HEK293T (cell line): ENCODE measurements around the gene DLG2.

Experiments
- CTCF ChIA-PET: fragments of 350-600 bp; formaldehyde crosslinking; extraction: SDS; loops from one replicate; lab custom pipeline; 2021; ENCODE audit warnings: antibody characterized with exemption, inconsistent platforms; lab: Yijun Ruan, JAX
- POLR2A ChIA-PET: fragments of 350-600 bp; formaldehyde crosslinking; extraction: SDS; loops from one replicate; lab custom pipeline; 2020; ENCODE audit warnings: antibody characterized with exemption, inconsistent platforms; lab: Yijun Ruan, JAX
- DNase-seq: peaks from one replicate; pipeline ENCODE4 v3.0.0; 2012; ENCODE audit warnings: mixed read lengths; ENCODE audit errors: extremely low spot score
- ARNT ChIP-seq: fragments of 450-650 bp; IDR thresholded peaks from 2 replicates; pipeline ENCODE4 v1.6.1; 2017; ENCODE audit warnings: mild to moderate bottlenecking
- BHLHE40 ChIP-seq: fragments of 450-650 bp; IDR thresholded peaks from 2 replicates; pipeline ENCODE4 v1.6.1; 2016; ENCODE audit warnings: mild to moderate bottlenecking, moderate library complexity, borderline replicate concordance
- CTBP1 ChIP-seq: fragments of 450-650 bp; IDR thresholded peaks from 2 replicates; pipeline ENCODE4 v1.6.1; 2016; ENCODE audit warnings: borderline replicate concordance
- ELF4 ChIP-seq: fragments of 450-650 bp; IDR thresholded peaks from 2 replicates; pipeline ENCODE4 v1.6.1; 2017; ENCODE audit warnings: antibody characterized with exemption
- FOXA1 ChIP-seq: fragments of 450-650 bp; IDR thresholded peaks from 2 replicates; pipeline ENCODE4 v1.6.1; 2016; ENCODE audit warnings: mild to moderate bottlenecking
- FOXK2 ChIP-seq: fragments of 450-650 bp; IDR thresholded peaks from 2 replicates; pipeline ENCODE4 v1.6.1; 2016; ENCODE audit warnings: mild to moderate bottlenecking
- FOXM1 ChIP-seq: fragments of 450-650 bp; IDR thresholded peaks from 2 replicates; pipeline ENCODE4 v1.6.1; 2017; ENCODE audit warnings: mild to moderate bottlenecking, borderline replicate concordance
- HDGF ChIP-seq: fragments of 450-650 bp; IDR thresholded peaks from 2 replicates; pipeline ENCODE4 v1.6.1; 2017; ENCODE audit warnings: antibody characterized with exemption, borderline replicate concordance
- L3MBTL2 ChIP-seq: fragments of 450-650 bp; conservative IDR thresholded peaks from 2 replicates; pipeline ENCODE4 v1.6.1; 2016; ENCODE audit warnings: mild to moderate bottlenecking
- LEF1 ChIP-seq: fragments of 450-650 bp; IDR thresholded peaks from 2 replicates; pipeline ENCODE4 v1.6.1; 2017; ENCODE audit warnings: mild to moderate bottlenecking, borderline replicate concordance
- NFRKB ChIP-seq: fragments of 450-650 bp; IDR thresholded peaks from 2 replicates; pipeline ENCODE4 v1.6.1; 2016; ENCODE audit warnings: mild to moderate bottlenecking, moderate library complexity
- PKNOX1 ChIP-seq: fragments of 450-650 bp; IDR thresholded peaks from 2 replicates; pipeline ENCODE4 v1.6.1; 2016
- SP1 ChIP-seq: fragments of 450-650 bp; IDR thresholded peaks from 2 replicates; pipeline ENCODE4 v1.6.1; 2017
- SUZ12 ChIP-seq: fragments of 450-650 bp; IDR thresholded peaks from 2 replicates; pipeline ENCODE4 v1.6.1; 2016; ENCODE audit warnings: mild to moderate bottlenecking
- TARDBP ChIP-seq: fragments of 450-650 bp; IDR thresholded peaks from 2 replicates; pipeline ENCODE4 v1.6.1; 2016
- ZNF384 ChIP-seq: fragments of 450-650 bp; IDR thresholded peaks from 2 replicates; pipeline ENCODE4 v1.6.1; 2016

Gene DLG2

GRCh38 chr11:85440273-85440672 lies 186.9 kb downstream of the DLG2 start:
- DNase-seq = no peak
- ChIA-PET CTCF (no interaction called here), POLR2A (no interaction called here)
- no peak for TF ChIP-seq ELF4

GRCh38 chr11:85438328-85438727 lies 188.8 kb downstream of the DLG2 start:
- TF ChIP-seq LEF1 = no peak
- no peak for TF ChIP-seq NFRKB
- peak; percentile 68; the same call in 1 of the 2 replicates for TF ChIP-seq ELF4
- TF ChIP-seq FOXM1 = no peak
- TF ChIP-seq ARNT = no peak
- CTCF ChIA-PET = no interaction called here
- DNase-seq = no peak
- POLR2A ChIA-PET = no interaction called here

DNA sequence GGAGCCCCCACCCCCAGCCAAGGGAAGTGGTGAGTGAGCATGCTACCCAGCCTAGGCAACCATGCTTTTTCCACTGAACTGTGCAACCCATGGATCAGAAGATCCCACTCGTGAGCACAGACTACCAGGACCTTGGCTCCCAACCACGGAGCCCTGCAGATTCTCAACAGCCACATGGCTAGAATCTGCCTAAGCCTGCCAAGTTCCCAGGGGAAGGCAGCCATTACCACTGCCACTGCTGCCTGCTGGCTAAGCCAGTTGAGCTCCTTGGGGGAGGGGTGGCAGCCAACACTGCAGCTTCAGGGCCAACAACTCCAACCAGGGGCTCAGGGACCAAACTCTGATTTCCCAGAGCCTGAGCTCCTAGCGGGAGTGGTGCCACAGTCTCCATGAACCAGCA lies 195.8 kb downstream of the DLG2 start:
- ChIA-PET POLR2A (no interaction called here), CTCF (no interaction called here)

GRCh38 chr11:85423794-85424193 lies 203.3 kb downstream of the DLG2 start:
- no peak for TF ChIP-seq PKNOX1
- no peak for DNase-seq
- POLR2A ChIA-PET = no interaction called here
- CTCF ChIA-PET = no interaction called here

More for the DNA sequence above, 195.8 kb downstream of the DLG2 start:
- DNase-seq = no peak
- TF ChIP-seq CTBP1 (no peak), NFRKB (no peak), LEF1 (no peak), FOXA1 (no peak)

- TF ChIP-seq TARDBP (no peak), LEF1 (no peak), ELF4 (no peak), PKNOX1 (no peak), ZNF384 (no peak), FOXM1 (no peak), L3MBTL2 (no peak), BHLHE40 (no peak), SUZ12 (no peak), ARNT (no peak), NFRKB (no peak), FOXA1 (no peak), FOXK2 (no peak), HDGF (no peak), SP1 (no peak), CTBP1 (no peak)
These were observed 203.8 kb downstream of the DLG2 start for GRCh38 chr11:85423316-85423715.

GRCh38 chr11:85414175-85414574 lies 213.0 kb downstream of the DLG2 start:
- ChIA-PET POLR2A (no interaction called here), CTCF (no interaction called here)
- no peak for DNase-seq
- TF ChIP-seq CTBP1 (no peak), TARDBP (no peak), BHLHE40 (no peak), LEF1 (no peak), ELF4 (no peak), FOXA1 (no peak), FOXM1 (no peak), ZNF384 (no peak), NFRKB (no peak), L3MBTL2 (no peak)

More at GRCh38 chr11:85423316-85423715, 203.8 kb downstream of the DLG2 start:
- DNase-seq = no peak
- CTCF ChIA-PET = no interaction called here
- POLR2A ChIA-PET = no interaction called here

DNA sequence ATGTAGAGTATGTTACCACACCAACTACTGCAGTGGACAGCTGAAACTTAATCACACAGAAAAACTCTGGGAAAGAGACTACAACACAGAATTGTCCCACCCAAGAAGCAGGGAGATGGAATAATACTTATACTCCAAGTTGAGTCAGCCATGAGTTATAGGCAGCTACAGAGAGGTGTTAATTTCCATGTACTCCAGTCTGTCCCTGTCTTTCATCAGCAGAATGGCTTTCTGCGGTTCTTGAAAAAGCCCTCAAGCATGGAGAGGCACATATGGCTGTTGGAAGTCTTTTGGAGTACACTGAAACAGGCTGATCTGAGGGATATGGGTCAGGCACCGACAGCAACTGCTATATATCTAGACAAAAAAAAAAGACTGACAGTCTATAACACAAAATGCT lies 219.5 kb downstream of the DLG2 start:
- TF ChIP-seq SUZ12 = no peak
- no peak for TF ChIP-seq LEF1
- no peak for TF ChIP-seq ZNF384
- TF ChIP-seq SP1 = no peak
- no peak for TF ChIP-seq FOXK2
- TF ChIP-seq NFRKB = no peak
- TF ChIP-seq L3MBTL2 = no peak
- no peak for TF ChIP-seq FOXM1
- no peak for TF ChIP-seq PKNOX1
- TF ChIP-seq ARNT = no peak
- TF ChIP-seq FOXA1 = no peak
- TF ChIP-seq HDGF = no peak
- no peak for TF ChIP-seq CTBP1
- TF ChIP-seq ELF4 = no peak
- TF ChIP-seq BHLHE40 = no peak
- no peak for TF ChIP-seq TARDBP
- CTCF ChIA-PET = no interaction called here
- POLR2A ChIA-PET = no interaction called here
- no peak for DNase-seq

- CTCF ChIA-PET = no interaction called here
- DNase-seq = no peak
- POLR2A ChIA-PET = no interaction called here
These were observed 220.3 kb downstream of the DLG2 start for GRCh38 chr11:85406841-85407240.

More at GRCh38 chr11:85406841-85407240, 220.3 kb downstream of the DLG2 start:
- TF ChIP-seq ARNT = no peak
